Inflammatory macrophage (primary cell): ENCODE measurements around the gene EIF5A.

ENCODE experiments used
- DNase-seq, 2 donors: peaks; one replicate each; pipeline ENCODE4 v3.0.0-alpha.2; 2020 to 2022

EIF5A gene

DNA sequence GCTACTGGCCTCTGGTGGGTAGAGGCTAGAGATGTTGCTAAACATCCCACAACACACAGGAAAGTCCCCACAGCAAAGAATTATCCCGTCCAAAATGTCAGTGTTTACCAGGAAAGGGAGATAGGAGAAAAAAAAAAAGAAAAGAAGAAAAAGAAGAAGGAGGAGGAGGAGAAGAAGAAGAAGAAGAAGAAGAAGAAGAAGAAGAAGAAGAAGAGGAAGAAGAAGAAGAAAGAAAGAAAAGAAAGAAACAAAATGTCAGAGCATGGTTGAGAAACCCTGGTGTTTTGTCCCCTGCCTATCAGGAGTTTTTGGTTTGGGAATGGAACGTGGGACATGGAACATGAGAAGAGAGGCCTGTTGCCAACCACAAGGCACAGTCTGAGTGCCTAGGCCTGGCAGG lies 50.0 kb downstream of the EIF5A start:
- no peak for DNase-seq

DNA sequence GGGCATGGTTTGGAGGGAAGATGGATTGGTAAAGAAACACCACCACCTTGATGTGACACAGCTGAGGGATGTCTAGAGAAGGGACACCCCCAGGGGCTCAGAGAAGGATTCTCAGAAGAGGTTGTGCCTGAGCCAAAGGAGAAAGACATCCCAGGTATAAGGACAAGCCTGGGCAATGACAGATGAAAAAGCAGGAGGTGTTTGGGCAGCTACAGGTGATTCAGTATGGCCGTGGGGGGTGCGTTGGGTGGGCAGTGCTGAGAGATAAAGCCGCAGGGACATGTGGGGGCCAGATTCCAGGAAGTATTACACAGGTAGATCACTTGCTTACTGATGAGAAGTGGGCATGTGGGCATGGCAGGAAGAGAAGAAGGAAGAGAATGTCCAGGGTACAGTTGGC lies 54.5 kb downstream of the EIF5A start:
- DNase-seq = no peak
